IMR-90 (cell line): ENCODE results near the gene ISG20. TPM values are rescaled to one million over a fixed set of nuclear protein-coding genes. Genes with fewer than 3 reads are reported as not detected.

Experiments
- ATAC-seq: fragments of 200-7000 bp; cut with Tn5 transposase; 2 replicates; pipeline ENCODE4 v1.9.1; 2020; ENCODE audit warnings: low read depth, mild to moderate bottlenecking, moderate library complexity
- Bru-seq: library from RNA; stranded (reverse); fragments of 400-500 nt; gene quantifications from one replicate; lab custom pipeline; 2021; lab: Mats Ljungman, UMichigan
- BruChase-seq, 2 experiments: library from RNA; stranded (reverse); fragments of 400-500 nt; gene quantifications; one replicate each; lab custom pipeline; 2021; lab: Mats Ljungman, UMichigan
- BruUV-seq: library from RNA; stranded (reverse); fragments of 400-500 nt; replicated peaks from 2 replicates; lab custom pipeline; 2021; lab: Mats Ljungman, UMichigan
- CTCF ChIA-PET: fragments of 300-600 bp; formaldehyde crosslinking; extraction: SDS; loops from one replicate; lab custom pipeline; 2021; ENCODE audit warnings: antibody characterized with exemption; lab: Yijun Ruan, JAX
- POLR2A ChIA-PET: fragments of 300-600 bp; sonication (Branson Sonifier 250); formaldehyde crosslinking; loops from one replicate; lab custom pipeline; 2022; ENCODE audit warnings: antibody characterized with exemption; ENCODE audit not compliant: unreplicated experiment; lab: Charles Lee
- DNase-seq: peaks from one replicate; pipeline ENCODE4 v3.0.0; 2013
- H2AFZ ChIP-seq: replicated peaks from 2 replicates; pipeline ENCODE3; 2013; ENCODE audit warnings: low read length, mild to moderate bottlenecking; ENCODE audit not compliant: poor library complexity
- H2AK5ac ChIP-seq: 2 replicates; pipeline ENCODE4 v1.6.1; 2013; ENCODE audit warnings: low read depth, low read length, inconsistent platforms
- H2AK9ac ChIP-seq: replicated peaks from 2 replicates; pipeline ENCODE3; 2013; ENCODE audit warnings: mild to moderate bottlenecking, low read depth, low read length, moderate library complexity; ENCODE audit not compliant: poor library complexity
- H2BK120ac ChIP-seq: 2 replicates; pipeline ENCODE4 v1.6.1; 2013; ENCODE audit warnings: low read depth, low read length, inconsistent platforms
- H2BK15ac ChIP-seq: 3 replicates; pipeline ENCODE4 v1.6.1; 2013; ENCODE audit warnings: low read depth, low read length, inconsistent platforms
- H2BK20ac ChIP-seq: 2 replicates; pipeline ENCODE4 v1.6.1; 2013; ENCODE audit warnings: low read depth, mild to moderate bottlenecking, inconsistent platforms, low read length, moderate library complexity
- H2BK5ac ChIP-seq: 2 replicates; pipeline ENCODE4 v1.6.1; 2013; ENCODE audit warnings: mild to moderate bottlenecking, low read depth, low read length, inconsistent platforms; ENCODE audit not compliant: poor library complexity, severe bottlenecking
- H3K14ac ChIP-seq: replicated peaks from 2 replicates; pipeline ENCODE4 v1.6.1; 2013; ENCODE audit warnings: low read depth, low read length, inconsistent platforms
- H3K18ac ChIP-seq: 2 replicates; pipeline ENCODE4 v1.6.1; 2013; ENCODE audit warnings: low read depth, low read length, control low read depth
- H3K23ac ChIP-seq: 2 replicates; pipeline ENCODE4 v1.6.1; 2013; ENCODE audit warnings: low read depth, low read length, inconsistent platforms
- H3K27ac ChIP-seq: 2 replicates; pipeline ENCODE4 v1.5.1; 2013; ENCODE audit warnings: mild to moderate bottlenecking, control low read depth, low read length; ENCODE audit not compliant: insufficient read depth
- H3K27me3 ChIP-seq: 2 replicates; pipeline ENCODE4 v1.6.1; 2013; ENCODE audit warnings: low read length; ENCODE audit not compliant: control insufficient read depth, insufficient read depth
- H3K36me3 ChIP-seq: 2 replicates; pipeline ENCODE4 v1.6.1; 2013; ENCODE audit warnings: low read length, mixed read lengths; ENCODE audit not compliant: control insufficient read depth, insufficient read depth
- H3K4ac ChIP-seq: 2 replicates; pipeline ENCODE4 v1.6.1; 2013; ENCODE audit warnings: low read depth, low read length, inconsistent platforms
- H3K4me1 ChIP-seq: 2 replicates; pipeline ENCODE4 v1.6.1; 2013; ENCODE audit warnings: low read length, mixed read lengths; ENCODE audit not compliant: control insufficient read depth, insufficient read depth
- H3K4me2 ChIP-seq: 2 replicates; pipeline ENCODE4 v1.6.1; 2013; ENCODE audit warnings: low read depth, mild to moderate bottlenecking, control low read depth, low read length, moderate library complexity
- H3K4me3 ChIP-seq: 2 replicates; pipeline ENCODE4 v1.5.1; 2013; ENCODE audit warnings: low read depth, mild to moderate bottlenecking, control low read depth, low read length, moderate library complexity; ENCODE audit not compliant: insufficient read depth
- H3K56ac ChIP-seq: 2 replicates; pipeline ENCODE4 v1.6.1; 2013; ENCODE audit warnings: low read length, inconsistent platforms; ENCODE audit not compliant: insufficient read depth; ENCODE audit errors: extremely low read depth
- H3K79me1 ChIP-seq, 2 experiments: 2 replicates each; pipeline ENCODE4 v1.6.1; 2013; ENCODE audit warnings: low read length in 2 of 2, inconsistent platforms in 1 of 2, low read depth in 1 of 2
- H3K9ac ChIP-seq: 2 replicates; pipeline ENCODE4 v1.6.1; 2013; ENCODE audit warnings: low read depth, low read length, control low read depth
- H3K9me1 ChIP-seq: 2 replicates; pipeline ENCODE4 v1.6.1; 2013; ENCODE audit warnings: low read length, inconsistent platforms; ENCODE audit not compliant: insufficient read depth
- H3K9me3 ChIP-seq: 2 replicates; pipeline ENCODE4 v1.6.1; 2013; ENCODE audit warnings: low read length; ENCODE audit not compliant: control insufficient read depth, insufficient read depth
- H4K20me1 ChIP-seq: 2 replicates; pipeline ENCODE4 v1.6.1; 2013; ENCODE audit warnings: low read length, inconsistent platforms; ENCODE audit not compliant: insufficient read depth
- H4K5ac ChIP-seq: 2 replicates; pipeline ENCODE4 v1.6.1; 2013; ENCODE audit warnings: mild to moderate bottlenecking, low read depth, low read length, control low read depth
- H4K8ac ChIP-seq, 2 experiments: 2 replicates each; pipeline ENCODE4 v1.6.1; 2013; ENCODE audit warnings: low read depth in 2 of 2, low read length in 2 of 2, control low read depth in 1 of 2, inconsistent platforms in 1 of 2
- H4K91ac ChIP-seq: 2 replicates; pipeline ENCODE4 v1.6.1; 2013; ENCODE audit warnings: low read depth, low read length, inconsistent platforms; ENCODE audit not compliant: insufficient read depth
- BHLHE40 ChIP-seq: fragments of 150-350 bp; IDR thresholded peaks from 2 replicates; pipeline ENCODE4 v1.6.1; 2016; ENCODE audit warnings: mild to moderate bottlenecking, low read depth, low read length
- CEBPB ChIP-seq: IDR thresholded peaks from 2 replicates; pipeline ENCODE4 v1.6.1; 2012; ENCODE audit warnings: low read depth, low read length, improper control_type of control experiment
- CHD1 ChIP-seq: IDR thresholded peaks from 2 replicates; pipeline ENCODE4 v1.6.1; 2012; ENCODE audit warnings: low read depth, low read length, improper control_type of control experiment
- FOS ChIP-seq: fragments of 150-350 bp; IDR thresholded peaks from 2 replicates; pipeline ENCODE4 v1.6.1; 2016; ENCODE audit warnings: low read depth, low read length
- MAFK ChIP-seq: IDR thresholded peaks from 2 replicates; pipeline ENCODE4 v1.6.1; 2012; ENCODE audit warnings: low read depth, low read length, improper control_type of control experiment
- MAZ ChIP-seq: IDR thresholded peaks from 2 replicates; pipeline ENCODE4 v1.6.1; 2012; ENCODE audit warnings: low read depth, mild to moderate bottlenecking, low read length, improper control_type of control experiment, moderate library complexity, borderline replicate concordance
- MXI1 ChIP-seq: IDR thresholded peaks from 2 replicates; pipeline ENCODE4 v1.6.1; 2012; ENCODE audit warnings: low read depth, mild to moderate bottlenecking, low read length, moderate library complexity, borderline replicate concordance
- NFE2L2 ChIP-seq: fragments of 150-350 bp; IDR thresholded peaks from 2 replicates; pipeline ENCODE4 v1.6.1; 2016; ENCODE audit warnings: low read depth, mild to moderate bottlenecking, low read length
- POLR2A ChIP-seq: IDR thresholded peaks from 2 replicates; pipeline ENCODE4 v1.6.1; 2012; ENCODE audit warnings: mild to moderate bottlenecking, low read depth, low read length
- RAD21 ChIP-seq: IDR thresholded peaks from 2 replicates; pipeline ENCODE4 v1.6.1; 2012; ENCODE audit warnings: low read length, improper control_type of control experiment
- RCOR1 ChIP-seq: IDR thresholded peaks from 2 replicates; pipeline ENCODE4 v1.6.1; 2012; ENCODE audit warnings: mild to moderate bottlenecking, low read length, improper control_type of control experiment; ENCODE audit not compliant: insufficient replicate concordance
- WGBS, 2 experiments: methylation state at CpG; one replicate each; pipeline versions ENCODE4 v1.1.5 to v1.1.7; 2013; ENCODE audit warnings: missing lambda C conversion rate in 2 of 2; ENCODE audit not compliant: insufficient read length in 1 of 2; ENCODE audit errors: extremely low coverage in 2 of 2; 5-methylcytosine and 5-hydroxymethylcytosine counted together
- dilution Hi-C: fragments of 300-500 bp; cut with HindIII; formaldehyde crosslinking; loops from one replicate; pipeline ENCODE4 v1.14.3; 2018; ENCODE audit warnings: low sequenced_read_pairs; ENCODE audit not compliant: unreplicated experiment
- in situ Hi-C: fragments of 300-500 bp; cut with MboI; formaldehyde crosslinking; loops from 3 replicates; pipeline ENCODE4 v1.14.3; 2019; ENCODE audit warnings: low sequenced_read_pairs, inconsistent platforms, mixed read lengths
- intact Hi-C: fragments of 100-400 bp; cut with micrococcal nuclease; formaldehyde crosslinking; loops from 2 replicates; pipeline ENCODE4 v1.10.0; 2022
- long read RNA-seq: library from polyadenylated mRNA; unstranded; transcript quantifications from one replicate; pipeline ENCODE4 v2.0.0, GENCODE V29; 2021; ENCODE audit not compliant: unreplicated experiment
- polyA plus RNA-seq, 3 experiments: library from polyadenylated mRNA; depleted of rRNA; stranded (reverse); fragments of >200 nt; gene quantifications; 2 replicates each; pipeline ENCODE4 v1.2.3, GENCODE V29; 2012; ENCODE audit warnings: low replicate concordance in 1 of 3
- total RNA-seq: library from RNA; depleted of rRNA; stranded (reverse); fragments of >200 nt; gene quantifications from 2 replicates; pipeline ENCODE4 v1.2.3, GENCODE V29; 2012; rRNA removed
- TF ChIP-seq, protein P1 (sequence below): fragments of 150-350 bp; IDR thresholded peaks from 2 replicates; pipeline ENCODE4 v1.6.1; 2017; ENCODE audit warnings: mild to moderate bottlenecking, antibody characterized with exemption, low read length, low read depth
- TF ChIP-seq, protein P2 (sequence below): conservative IDR thresholded peaks from 2 replicates; pipeline ENCODE4 v1.5.1; 2012; ENCODE audit warnings: mild to moderate bottlenecking, low read depth, low read length, improper control_type of control experiment

Gene ISG20
- total RNA-seq, result 0.72 and 1.1 TPM in 2 replicates
- 1.2 and 3.1 TPM in 2 replicates for polyA plus RNA-seq (2012; rRNA removed)
- polyA plus RNA-seq (2012; cell fraction: cytosol; rRNA removed), result 1.7 and 3.0 TPM in 2 replicates
- polyA plus RNA-seq (2012; cell fraction: nucleus; rRNA removed; ENCODE audit: low replicate concordance), result 3.5 and 5.7 TPM in 2 replicates
- Bru-seq, nascent RNA, result percentile 60 among the genes with signal in this experiment
- percentile 54 among the genes with signal in this experiment for BruChase-seq, experiment 1, labeled RNA remaining after a 6-hour chase
- BruChase-seq, experiment 2, labeled RNA remaining after a 2-hour chase, result percentile 61 among the genes with signal in this experiment
- long read RNA-seq, partial matches to known transcripts, result 0 of 2 reads
- long read RNA-seq, other reads (novel, unspliced or antisense), result 0 of 2 reads

DNA sequence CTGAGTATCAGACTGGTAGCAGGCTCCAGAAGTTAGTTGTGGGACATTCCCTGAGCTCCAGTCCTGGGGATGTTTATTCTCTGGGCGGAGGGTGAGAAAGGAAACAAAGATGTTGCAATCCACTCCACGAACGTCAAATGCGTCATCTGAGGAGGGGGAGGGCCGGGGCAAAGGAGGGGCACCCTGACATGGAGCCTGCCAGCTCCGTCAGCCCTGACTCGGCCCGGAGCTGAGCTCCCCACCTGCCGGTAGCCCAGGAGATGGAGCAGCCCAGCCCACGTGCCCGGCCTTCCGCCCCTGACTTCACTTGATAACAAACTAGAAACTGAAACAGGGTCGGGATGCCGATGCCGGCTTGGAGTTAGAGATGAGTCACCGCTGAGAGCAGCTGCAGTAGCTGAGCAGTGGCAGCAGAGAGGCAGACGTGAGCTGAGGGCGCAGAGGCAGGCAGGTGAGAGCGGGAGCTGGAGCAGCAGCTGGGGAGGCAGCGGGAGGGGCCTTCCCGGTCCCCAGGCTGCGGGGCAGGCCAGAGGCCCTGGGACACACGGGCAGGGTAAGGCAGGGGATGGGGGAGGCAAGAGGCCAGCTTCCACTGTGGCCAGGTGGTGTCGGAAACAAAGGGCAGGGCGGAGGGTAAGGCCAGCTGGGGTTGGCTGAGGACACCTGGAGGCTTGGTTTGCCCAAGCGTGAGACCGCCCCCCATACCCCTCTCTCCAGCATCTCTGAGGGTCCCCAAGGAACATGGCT lies at the start of gene ISG20:
TSS of gene ISG20 (plus strand) at position 391 of the 747 bp plus-strand sequence. CDS start at position 742, 351 bp downstream.
- WGBS, 2 experiments, result 6% methylated on average over 6 of the region's 27 CpGs; no CpG with 5 or more reads in 1 of the 2 experiments
- intact Hi-C loops, result no loop called here
- POLR2A ChIA-PET, result interaction anchor here (0.6 to 1.1 kb wide), 2 partner anchors 10 to 16 kb away, joined by 4 read pairs; no protein-coding TSS in a partner anchor
- H4K8ac ChIP-seq, result peak within 1 kb of the TSS in 1 of 2 experiments; percentile 55; a peak in 3 of 4 replicates
- H4K20me1 ChIP-seq, result peaks cover 17% of the 10 kb centered on the region
- peaks cover 3% of the 10 kb centered on the region for H3K36me3 ChIP-seq
- peak within 1 kb of the TSS; percentile 44 for H3K4me3 ChIP-seq
- peak within 1 kb of the TSS; percentile 53 for H3K4me2 ChIP-seq
- H2BK5ac ChIP-seq, result peak within 1 kb of the TSS; percentile 90
- peak within 1 kb of the TSS; percentile 85 for H3K4ac ChIP-seq
- dilution Hi-C loops, result no loop called here
- H2AK5ac ChIP-seq, result peak within 1 kb of the TSS; percentile 87
- peak within 1 kb of the TSS; percentile 23 for H4K5ac ChIP-seq
- peak within 1 kb of the TSS; percentile 90 for H2AFZ ChIP-seq
- ATAC-seq (peak; percentile 93), DNase-seq (peak; percentile 99)
- peaks cover 4 to 43% of the 10 kb centered on the region in 2 experiments for H3K79me1 ChIP-seq
- no peak within 1 kb of the TSS for H3K56ac ChIP-seq
- peak within 1 kb of the TSS; percentile 74 for H2BK120ac ChIP-seq
- peak within 1 kb of the TSS; percentile 41 for H3K9ac ChIP-seq
- H3K9me1 ChIP-seq, result peaks cover 11% of the 10 kb centered on the region
- H3K18ac ChIP-seq, result peak within 1 kb of the TSS; percentile 14
- peaks cover 18% of the 10 kb centered on the region for H3K4me1 ChIP-seq
- peak within 1 kb of the TSS; percentile 66; the same call in 2 of the 3 replicates for H2BK15ac ChIP-seq
- peak within 1 kb of the TSS; percentile 87 for H3K27ac ChIP-seq
- peak within 1 kb of the TSS; percentile 89; the same call in 1 of the 2 replicates for H3K23ac ChIP-seq
- in situ Hi-C loops, result no loop called here
- peak within 1 kb of the TSS; percentile 97 for H2AK9ac ChIP-seq
- no peaks in the 10 kb centered on the region for H3K27me3 ChIP-seq
- H3K9me3 ChIP-seq, result no peaks in the 10 kb centered on the region
- peak within 1 kb of the TSS; percentile 65; the same call in 1 of the 2 replicates for H2BK20ac ChIP-seq
- H3K14ac ChIP-seq, result peak within 1 kb of the TSS; percentile 74
- peak within 1 kb of the TSS; percentile 58 for H4K91ac ChIP-seq
- BruUV-seq, result no TSS peak
- CTCF ChIA-PET, result interaction anchor here (0.7 to 1.4 kb wide), 2 partner anchors 11 to 171 kb away, joined by 3 to 4 read pairs; partner anchors contain the start of genes MRPL46 and MRPS11
- peak; percentile 47 for TF ChIP-seq RAD21
- TF ChIP-seq, protein P1, sequence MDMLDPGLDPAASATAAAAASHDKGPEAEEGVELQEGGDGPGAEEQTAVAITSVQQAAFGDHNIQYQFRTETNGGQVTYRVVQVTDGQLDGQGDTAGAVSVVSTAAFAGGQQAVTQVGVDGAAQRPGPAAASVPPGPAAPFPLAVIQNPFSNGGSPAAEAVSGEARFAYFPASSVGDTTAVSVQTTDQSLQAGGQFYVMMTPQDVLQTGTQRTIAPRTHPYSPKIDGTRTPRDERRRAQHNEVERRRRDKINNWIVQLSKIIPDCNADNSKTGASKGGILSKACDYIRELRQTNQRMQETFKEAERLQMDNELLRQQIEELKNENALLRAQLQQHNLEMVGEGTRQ, result peak; percentile 96
- TF ChIP-seq MXI1, result peak; percentile 94
- TF ChIP-seq POLR2A, result peak; percentile 94
- TF ChIP-seq, protein P2, sequence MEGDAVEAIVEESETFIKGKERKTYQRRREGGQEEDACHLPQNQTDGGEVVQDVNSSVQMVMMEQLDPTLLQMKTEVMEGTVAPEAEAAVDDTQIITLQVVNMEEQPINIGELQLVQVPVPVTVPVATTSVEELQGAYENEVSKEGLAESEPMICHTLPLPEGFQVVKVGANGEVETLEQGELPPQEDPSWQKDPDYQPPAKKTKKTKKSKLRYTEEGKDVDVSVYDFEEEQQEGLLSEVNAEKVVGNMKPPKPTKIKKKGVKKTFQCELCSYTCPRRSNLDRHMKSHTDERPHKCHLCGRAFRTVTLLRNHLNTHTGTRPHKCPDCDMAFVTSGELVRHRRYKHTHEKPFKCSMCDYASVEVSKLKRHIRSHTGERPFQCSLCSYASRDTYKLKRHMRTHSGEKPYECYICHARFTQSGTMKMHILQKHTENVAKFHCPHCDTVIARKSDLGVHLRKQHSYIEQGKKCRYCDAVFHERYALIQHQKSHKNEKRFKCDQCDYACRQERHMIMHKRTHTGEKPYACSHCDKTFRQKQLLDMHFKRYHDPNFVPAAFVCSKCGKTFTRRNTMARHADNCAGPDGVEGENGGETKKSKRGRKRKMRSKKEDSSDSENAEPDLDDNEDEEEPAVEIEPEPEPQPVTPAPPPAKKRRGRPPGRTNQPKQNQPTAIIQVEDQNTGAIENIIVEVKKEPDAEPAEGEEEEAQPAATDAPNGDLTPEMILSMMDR, result peak; percentile 57
- TF ChIP-seq BHLHE40, result peak; percentile 94
- no peak for TF ChIP-seq MAFK
- TF ChIP-seq RCOR1, result peak; percentile 78
- TF ChIP-seq FOS, result peak; percentile 96; the same call in 1 of the 2 replicates
- no peak; the same call in none of the 2 replicates for TF ChIP-seq CHD1
- TF ChIP-seq CEBPB, result peak; percentile 100
- peak; percentile 95 for TF ChIP-seq MAZ
- peak; percentile 43; the same call in 1 of the 2 replicates for TF ChIP-seq NFE2L2
